ENCODE data around the gene ENTPD8.

DNA sequence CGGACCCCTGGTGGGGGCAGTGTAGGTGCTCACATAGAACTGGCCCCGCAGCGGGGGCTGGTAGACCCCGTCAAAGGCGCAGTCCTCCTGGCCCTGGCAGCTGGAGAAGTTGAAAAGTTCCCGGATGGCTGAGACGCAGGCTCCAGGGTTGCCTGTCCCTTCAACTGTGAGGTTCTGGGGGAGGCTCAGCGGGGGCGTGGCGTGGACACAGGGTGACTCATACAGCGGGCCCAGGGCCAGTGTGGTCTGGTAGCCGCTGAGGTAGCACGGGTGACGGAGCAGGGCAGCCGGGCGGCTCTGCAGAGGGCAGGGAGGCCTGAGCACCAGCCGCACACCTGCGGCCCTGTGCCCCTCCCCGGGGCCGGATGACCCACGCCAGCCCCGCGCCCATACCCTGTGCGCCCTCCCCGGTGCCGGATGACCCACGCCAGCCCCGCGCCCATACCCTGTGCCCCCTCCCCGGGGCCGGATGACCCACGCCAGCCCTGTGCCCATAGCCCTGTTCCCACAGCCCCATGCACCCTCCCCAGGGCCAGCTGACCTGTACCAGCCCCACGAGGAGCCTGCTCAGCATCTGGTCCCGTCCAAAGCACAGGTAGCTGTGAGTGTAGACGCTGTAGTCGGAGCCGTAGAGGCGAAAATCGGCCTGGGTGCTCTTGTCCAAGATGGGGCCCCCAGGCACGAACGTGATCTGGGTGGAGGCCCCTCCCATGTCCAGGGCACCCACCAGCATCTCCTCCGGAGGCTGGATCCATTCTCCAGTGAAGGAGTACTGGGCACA is 5.0 kb downstream of the ENTPD8 start:
- TF ChIP-seq, protein P1, sequence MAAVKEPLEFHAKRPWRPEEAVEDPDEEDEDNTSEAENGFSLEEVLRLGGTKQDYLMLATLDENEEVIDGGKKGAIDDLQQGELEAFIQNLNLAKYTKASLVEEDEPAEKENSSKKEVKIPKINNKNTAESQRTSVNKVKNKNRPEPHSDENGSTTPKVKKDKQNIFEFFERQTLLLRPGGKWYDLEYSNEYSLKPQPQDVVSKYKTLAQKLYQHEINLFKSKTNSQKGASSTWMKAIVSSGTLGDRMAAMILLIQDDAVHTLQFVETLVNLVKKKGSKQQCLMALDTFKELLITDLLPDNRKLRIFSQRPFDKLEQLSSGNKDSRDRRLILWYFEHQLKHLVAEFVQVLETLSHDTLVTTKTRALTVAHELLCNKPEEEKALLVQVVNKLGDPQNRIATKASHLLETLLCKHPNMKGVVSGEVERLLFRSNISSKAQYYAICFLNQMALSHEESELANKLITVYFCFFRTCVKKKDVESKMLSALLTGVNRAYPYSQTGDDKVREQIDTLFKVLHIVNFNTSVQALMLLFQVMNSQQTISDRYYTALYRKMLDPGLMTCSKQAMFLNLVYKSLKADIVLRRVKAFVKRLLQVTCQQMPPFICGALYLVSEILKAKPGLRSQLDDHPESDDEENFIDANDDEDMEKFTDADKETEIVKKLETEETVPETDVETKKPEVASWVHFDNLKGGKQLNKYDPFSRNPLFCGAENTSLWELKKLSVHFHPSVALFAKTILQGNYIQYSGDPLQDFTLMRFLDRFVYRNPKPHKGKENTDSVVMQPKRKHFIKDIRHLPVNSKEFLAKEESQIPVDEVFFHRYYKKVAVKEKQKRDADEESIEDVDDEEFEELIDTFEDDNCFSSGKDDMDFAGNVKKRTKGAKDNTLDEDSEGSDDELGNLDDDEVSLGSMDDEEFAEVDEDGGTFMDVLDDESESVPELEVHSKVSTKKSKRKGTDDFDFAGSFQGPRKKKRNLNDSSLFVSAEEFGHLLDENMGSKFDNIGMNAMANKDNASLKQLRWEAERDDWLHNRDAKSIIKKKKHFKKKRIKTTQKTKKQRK (IDR thresholded peaks at IDR 0.05; ENCODE audit: low read length) = no peak
- 0 out of 2 replicates have a peak, but pooled peaks have one; percentile 47 for TF ChIP-seq ZFX (CRISPR knock-in tag; IDR thresholded peaks at IDR 0.05; ENCODE audit: low read depth)
- TF ChIP-seq, protein P2, sequence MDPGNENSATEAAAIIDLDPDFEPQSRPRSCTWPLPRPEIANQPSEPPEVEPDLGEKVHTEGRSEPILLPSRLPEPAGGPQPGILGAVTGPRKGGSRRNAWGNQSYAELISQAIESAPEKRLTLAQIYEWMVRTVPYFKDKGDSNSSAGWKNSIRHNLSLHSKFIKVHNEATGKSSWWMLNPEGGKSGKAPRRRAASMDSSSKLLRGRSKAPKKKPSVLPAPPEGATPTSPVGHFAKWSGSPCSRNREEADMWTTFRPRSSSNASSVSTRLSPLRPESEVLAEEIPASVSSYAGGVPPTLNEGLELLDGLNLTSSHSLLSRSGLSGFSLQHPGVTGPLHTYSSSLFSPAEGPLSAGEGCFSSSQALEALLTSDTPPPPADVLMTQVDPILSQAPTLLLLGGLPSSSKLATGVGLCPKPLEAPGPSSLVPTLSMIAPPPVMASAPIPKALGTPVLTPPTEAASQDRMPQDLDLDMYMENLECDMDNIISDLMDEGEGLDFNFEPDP (CRISPR knock-in tag; conservative IDR thresholded peaks at IDR 0.05) = no peak
